GM12864 (cell line): ENCODE measurements around the gene GSDME.

Experiments
- DNase-seq: peaks from one replicate; pipeline ENCODE4 v3.0.0-alpha.2; 2011; ENCODE audit warnings: low read depth
- H3K4me3 ChIP-seq: 2 replicates; pipeline ENCODE4 v1.5.1; 2011; ENCODE audit warnings: mild to moderate bottlenecking, low read depth, low read length, control low read depth
- CTCF ChIP-seq: IDR thresholded peaks from 2 replicates; pipeline ENCODE4 v1.5.1; 2011; ENCODE audit warnings: low read depth, mild to moderate bottlenecking, moderate library complexity, low read length, control low read depth, inconsistent platforms; ENCODE audit errors: missing control alignments

Gene GSDME

GRCh38 chr7:24709585-24710360, 47.5 kb downstream of the GSDME start:
- TF ChIP-seq CTCF = no peak
- H3K4me3 ChIP-seq = no peak overlapping the region
- DNase-seq = no peak

GRCh38 chr7:24709051-24709450, 48.2 kb downstream of the GSDME start:
- TF ChIP-seq CTCF = no peak
- no peak for DNase-seq
- H3K4me3 ChIP-seq = no peak overlapping the region

- H3K4me3 ChIP-seq = no peak overlapping the region
Observed at GRCh38 chr7:24707988-24708615, 49.2 kb downstream of the GSDME start.

GRCh38 chr7:24706211-24707170, 50.8 kb downstream of the GSDME start:
- TF ChIP-seq CTCF = no peak
- DNase-seq = no peak
- no peak overlapping the region for H3K4me3 ChIP-seq

More at GRCh38 chr7:24707988-24708615, 49.2 kb downstream of the GSDME start:
- DNase-seq = no peak
- no peak for TF ChIP-seq CTCF

GRCh38 chr7:24705461-24705954, 51.8 kb downstream of the GSDME start:
- no peak for DNase-seq
- TF ChIP-seq CTCF = no peak
- no peak overlapping the region for H3K4me3 ChIP-seq

- no peak for TF ChIP-seq CTCF
- H3K4me3 ChIP-seq = no peak overlapping the region
- DNase-seq = no peak
Observed at GRCh38 chr7:24704311-24704710, 53.0 kb downstream of the GSDME start.
